GM06990 (cell line): Measurements from ENCODE around the gene SLC6A19.

Experiments
- DNase-seq: peaks from one replicate; pipeline ENCODE4 v3.0.0-alpha.2; 2011; ENCODE audit not compliant: insufficient read length; ENCODE audit errors: extremely low read depth
- H3K27me3 ChIP-seq: replicated peaks from 2 replicates; pipeline ENCODE4 v1.6.0; 2011; ENCODE audit warnings: low read length; ENCODE audit not compliant: control insufficient read depth, insufficient read depth
- H3K36me3 ChIP-seq: 2 replicates; pipeline ENCODE4 v1.5.1; 2011; ENCODE audit warnings: low read length; ENCODE audit not compliant: control insufficient read depth, insufficient read depth
- H3K4me3 ChIP-seq: replicated peaks from 2 replicates; pipeline ENCODE4 v1.5.1; 2011; ENCODE audit warnings: low read depth, mild to moderate bottlenecking, control low read depth, low read length
- TF ChIP-seq, protein P1 (sequence below): IDR thresholded peaks from 2 replicates; pipeline ENCODE4 v1.5.1; 2011; ENCODE audit warnings: low read length, control low read depth, mild to moderate bottlenecking, inconsistent platforms; ENCODE audit not compliant: insufficient read depth, poor library complexity, severe bottlenecking

SLC6A19 gene

DNA sequence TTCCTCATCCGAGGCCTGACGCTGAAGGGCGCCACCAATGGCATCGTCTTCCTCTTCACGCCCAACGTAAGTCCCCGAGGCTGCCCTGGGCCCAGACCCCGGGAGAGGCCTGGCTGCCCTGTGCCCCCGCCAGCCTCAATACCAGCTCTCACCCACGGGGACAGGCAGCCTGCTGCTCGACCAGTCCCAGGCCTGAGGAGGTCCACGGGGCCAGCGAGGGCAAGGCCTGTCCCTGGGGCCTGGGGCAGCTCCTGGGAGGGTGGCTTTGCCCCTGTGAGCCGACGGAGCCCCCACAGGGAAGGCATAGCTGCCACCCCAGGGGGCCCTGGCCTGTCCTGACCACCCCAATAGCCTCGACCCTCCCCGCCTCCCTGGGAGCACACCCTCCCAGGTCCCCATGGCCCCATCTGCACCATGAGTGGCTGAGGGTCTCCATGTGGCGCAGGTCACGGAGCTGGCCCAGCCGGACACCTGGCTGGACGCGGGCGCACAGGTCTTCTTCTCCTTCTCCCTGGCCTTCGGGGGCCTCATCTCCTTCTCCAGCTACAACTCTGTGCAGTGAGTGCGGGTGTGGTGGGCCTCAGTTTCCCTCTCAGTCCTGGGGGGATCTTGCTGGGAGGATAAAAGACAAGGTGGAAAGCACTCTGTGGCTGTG, 12.2 kb downstream of the SLC6A19 start:
- Histone ChIP-seq H3K36me3 (no peaks in the 10 kb centered on the region), H3K27me3 (no peaks in the 10 kb centered on the region; the same call in 1 of the 2 replicates), H3K4me3 (no peak overlapping the region)
- DNase-seq: no peak
- TF ChIP-seq, protein P1, sequence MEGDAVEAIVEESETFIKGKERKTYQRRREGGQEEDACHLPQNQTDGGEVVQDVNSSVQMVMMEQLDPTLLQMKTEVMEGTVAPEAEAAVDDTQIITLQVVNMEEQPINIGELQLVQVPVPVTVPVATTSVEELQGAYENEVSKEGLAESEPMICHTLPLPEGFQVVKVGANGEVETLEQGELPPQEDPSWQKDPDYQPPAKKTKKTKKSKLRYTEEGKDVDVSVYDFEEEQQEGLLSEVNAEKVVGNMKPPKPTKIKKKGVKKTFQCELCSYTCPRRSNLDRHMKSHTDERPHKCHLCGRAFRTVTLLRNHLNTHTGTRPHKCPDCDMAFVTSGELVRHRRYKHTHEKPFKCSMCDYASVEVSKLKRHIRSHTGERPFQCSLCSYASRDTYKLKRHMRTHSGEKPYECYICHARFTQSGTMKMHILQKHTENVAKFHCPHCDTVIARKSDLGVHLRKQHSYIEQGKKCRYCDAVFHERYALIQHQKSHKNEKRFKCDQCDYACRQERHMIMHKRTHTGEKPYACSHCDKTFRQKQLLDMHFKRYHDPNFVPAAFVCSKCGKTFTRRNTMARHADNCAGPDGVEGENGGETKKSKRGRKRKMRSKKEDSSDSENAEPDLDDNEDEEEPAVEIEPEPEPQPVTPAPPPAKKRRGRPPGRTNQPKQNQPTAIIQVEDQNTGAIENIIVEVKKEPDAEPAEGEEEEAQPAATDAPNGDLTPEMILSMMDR: no peak

DNA sequence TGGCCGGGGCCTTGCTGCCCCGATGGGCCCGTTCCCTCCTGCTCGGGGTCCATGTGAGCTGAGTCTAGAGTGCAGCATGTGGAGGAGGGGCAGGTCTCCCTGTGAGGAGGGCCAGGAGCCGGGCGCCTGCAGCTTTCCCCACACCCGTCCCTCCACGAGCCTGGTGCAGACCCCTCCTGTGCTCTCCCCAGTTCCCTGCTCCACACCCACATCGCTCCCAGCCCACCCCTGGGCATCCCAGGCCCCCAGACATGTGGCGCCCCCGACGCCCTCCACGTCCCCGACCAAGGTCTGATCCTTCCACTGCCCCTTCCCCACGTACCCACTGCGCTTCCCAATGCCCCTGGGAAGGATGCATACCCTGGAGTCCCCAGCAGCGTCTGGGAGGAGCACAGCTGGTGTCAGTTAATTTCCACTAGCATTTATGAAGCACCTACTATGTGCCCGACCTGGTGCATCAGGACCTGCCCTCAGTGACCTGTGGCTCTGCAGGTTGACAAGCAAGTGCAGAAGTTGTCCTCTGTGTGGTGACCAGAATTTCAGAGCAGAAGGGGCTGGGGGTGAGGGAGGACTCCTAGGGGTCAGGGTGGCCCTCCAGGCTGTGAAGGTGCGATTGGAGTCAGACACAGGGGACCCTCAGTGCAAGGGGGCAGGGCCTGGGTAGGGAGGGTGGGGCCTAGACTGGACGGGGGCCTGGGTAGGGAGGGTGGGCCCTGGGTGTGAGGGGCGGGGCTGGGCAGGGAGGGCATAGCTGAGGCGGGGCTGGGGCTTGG, 13.0 kb downstream of the SLC6A19 start:
- DNase-seq: no peak
- TF ChIP-seq, protein P1: no peak
- no peaks in the 10 kb centered on the region; the same call in 1 of the 2 replicates for H3K27me3 ChIP-seq
- no peak overlapping the region for H3K4me3 ChIP-seq
- H3K36me3 ChIP-seq: no peaks in the 10 kb centered on the region

DNA sequence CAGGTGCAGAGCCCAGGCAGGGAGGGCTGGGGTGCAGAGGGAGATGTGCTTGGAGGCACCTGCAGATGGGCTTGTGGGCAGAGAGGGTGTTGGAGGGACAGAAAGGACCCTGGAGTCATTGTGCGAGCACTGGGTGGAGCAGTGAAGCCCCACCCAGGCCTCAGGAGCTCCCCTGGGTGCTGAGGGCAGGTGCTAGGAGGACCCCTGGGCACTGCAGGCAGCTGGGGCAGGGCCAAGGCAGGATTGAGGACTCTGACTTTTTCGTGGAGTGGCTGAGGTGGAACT, 13.5 kb downstream of the SLC6A19 start:
- no peak for DNase-seq
- Histone ChIP-seq H3K4me3 (no peak overlapping the region), H3K36me3 (no peaks in the 10 kb centered on the region), H3K27me3 (no peaks in the 10 kb centered on the region)
- TF ChIP-seq, protein P1: no peak

DNA sequence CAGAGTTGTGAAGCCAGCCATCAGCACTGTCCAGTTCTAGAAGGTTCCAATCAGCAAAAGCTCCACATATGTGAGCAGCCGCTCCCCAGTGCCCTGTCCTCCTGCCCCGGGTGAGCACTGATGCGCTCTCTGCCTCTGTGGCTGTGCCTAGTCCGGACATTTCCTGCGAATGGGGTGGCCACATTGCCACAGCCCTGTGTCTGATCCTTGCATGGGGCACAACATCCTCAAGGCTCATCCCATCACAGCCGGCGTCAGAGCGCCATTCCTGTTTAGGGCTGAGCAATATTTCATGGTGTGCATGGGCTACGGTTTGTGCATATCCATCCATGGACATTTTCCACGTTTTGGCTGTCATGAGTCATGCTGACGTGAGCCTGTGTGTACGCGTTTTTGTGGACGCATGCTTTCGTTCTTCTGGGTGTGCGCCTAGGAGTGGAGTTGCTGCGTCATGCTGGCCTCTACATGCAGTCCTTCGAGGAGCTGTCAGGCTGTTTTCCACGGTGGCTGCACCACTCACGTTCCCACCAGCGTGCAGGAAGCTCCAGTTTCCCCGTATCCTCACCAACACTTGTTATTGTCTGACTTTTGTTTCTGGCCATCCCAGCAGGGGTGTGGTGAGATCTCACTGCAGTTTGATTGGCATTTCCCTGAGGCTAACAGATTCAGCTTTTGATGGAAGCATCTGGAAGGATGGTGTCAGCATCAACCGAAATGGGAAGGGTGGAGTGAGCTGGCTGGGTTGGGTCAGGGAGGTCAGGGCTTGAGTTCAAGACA, 14.1 kb downstream of the SLC6A19 start:
- H3K4me3 ChIP-seq: no peak overlapping the region
- no peaks in the 10 kb centered on the region for H3K36me3 ChIP-seq
- DNase-seq: no peak
- H3K27me3 ChIP-seq: no peaks in the 10 kb centered on the region
- TF ChIP-seq, protein P1: no peak

DNA sequence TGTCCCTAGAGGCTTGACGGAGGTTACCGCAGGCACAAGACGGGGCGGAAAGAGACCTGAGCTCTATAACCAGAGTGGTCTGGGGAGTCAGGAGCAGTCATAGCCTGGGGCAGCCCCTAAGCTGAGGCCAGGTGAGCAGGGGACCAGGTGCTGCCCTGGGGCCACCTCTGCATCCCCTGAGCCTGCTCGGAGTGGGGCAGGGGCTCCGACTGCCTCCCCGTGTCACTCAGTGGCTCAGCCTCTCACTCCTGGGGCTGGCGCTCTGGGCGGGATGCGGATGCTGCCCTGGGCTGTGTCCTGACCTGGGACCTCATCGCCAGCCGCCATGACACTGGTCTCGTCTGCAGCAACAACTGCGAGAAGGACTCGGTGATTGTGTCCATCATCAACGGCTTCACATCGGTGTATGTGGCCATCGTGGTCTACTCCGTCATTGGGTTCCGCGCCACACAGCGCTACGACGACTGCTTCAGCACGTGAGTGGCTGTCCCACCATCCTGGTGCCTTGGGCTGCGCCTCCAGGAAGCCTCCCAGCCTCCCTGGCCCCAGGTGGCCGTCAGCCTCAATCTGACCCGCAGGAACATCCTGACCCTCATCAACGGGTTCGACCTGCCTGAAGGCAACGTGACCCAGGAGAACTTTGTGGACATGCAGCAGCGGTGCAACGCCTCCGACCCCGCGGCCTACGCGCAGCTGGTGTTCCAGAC, 15.0 kb downstream of the SLC6A19 start:
- H3K27me3 ChIP-seq: no peaks in the 10 kb centered on the region
- TF ChIP-seq, protein P1: no peak
- no peaks in the 10 kb centered on the region for H3K36me3 ChIP-seq
- DNase-seq: no peak
- no peak overlapping the region for H3K4me3 ChIP-seq
